Measurements from ENCODE around the gene NFIB.

GRCh38 chr9:14249527-14249926, 64.4 kb downstream of the NFIB start:
- no peak for TF ChIP-seq EZH2 (IDR thresholded peaks at IDR 0.05; ENCODE audit: insufficient read depth, poor library complexity, severe bottlenecking)
- no peak for TF ChIP-seq EZH2phosphoT487 (IDR thresholded peaks at IDR 0.05; ENCODE audit: insufficient read depth, low read depth)

Data from GM23248 (cell line).